ENCODE measurements around the gene XXYLT1. TPM values are rescaled to one million over a fixed set of nuclear protein-coding genes. Genes with fewer than 3 reads are reported as not detected.

Gene XXYLT1
- total and polyA plus RNA-seq, 2 of the 4 experiments (the other 2 are of a cell fraction) = 14.7 to 18.1 TPM

DNA sequence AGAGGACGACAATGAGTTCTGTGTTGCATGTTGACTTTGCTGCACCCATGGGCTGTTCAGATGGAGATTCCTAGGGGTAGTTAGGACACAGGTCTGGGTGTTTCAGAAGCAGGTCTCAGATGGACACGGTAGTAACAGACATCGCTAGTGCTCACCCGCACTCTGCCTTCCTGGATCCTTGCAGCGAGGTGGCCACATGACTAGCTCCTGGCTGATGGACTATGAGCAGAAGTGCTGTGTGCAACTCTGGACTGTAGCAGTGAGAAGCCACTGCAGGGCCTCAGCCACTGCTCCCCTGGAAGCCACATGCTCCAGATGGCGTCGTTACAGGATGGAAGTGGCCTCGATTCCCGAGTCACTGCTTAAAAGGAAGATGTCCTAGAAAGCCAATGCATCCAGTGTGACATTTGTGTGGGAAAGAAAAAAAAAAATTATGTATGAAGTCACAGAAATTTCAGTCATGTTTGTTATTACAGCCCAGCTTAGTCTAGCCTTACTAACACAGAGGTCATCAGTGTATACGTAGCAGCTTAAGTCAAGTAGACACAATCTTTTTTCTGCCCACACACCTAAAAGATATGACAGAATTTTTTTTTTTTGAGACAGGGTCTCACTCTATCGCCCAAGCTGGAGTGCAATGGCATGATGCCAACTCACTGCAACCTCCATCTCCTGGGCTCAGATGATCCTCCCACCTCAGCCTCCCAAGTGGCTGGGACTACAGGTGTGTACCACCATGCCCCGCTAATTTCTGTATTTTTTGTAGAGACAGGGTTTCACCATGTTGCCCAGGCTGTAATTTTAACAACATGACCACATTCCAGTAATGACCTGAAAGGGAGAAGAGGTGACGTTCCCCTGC, 95.3 kb downstream of the XXYLT1 start:
- ATAC-seq (ENCODE audit: low read depth) = no peak
- 0 out of 2 replicates have a peak, but pooled peaks cover 2% of the 10 kb centered on the region for H3K9me3 ChIP-seq (ENCODE audit: control insufficient read depth, insufficient read depth, low read length)
- ChIA-PET POLR2A (ENCODE audit: unreplicated experiment) (no interaction called here), CTCF (interaction anchor here (2.7 kb wide), 1 partner anchor 12 kb away, joined by 8 read pairs; no protein-coding TSS in a partner anchor)
- H4K91ac ChIP-seq (ENCODE audit: insufficient read depth, low read depth, low read length) = no peak overlapping the region
- intact Hi-C loops (cut with micrococcal nuclease) = no loop called here
- no peak overlapping the region for H2AK9ac ChIP-seq (replicated peaks; ENCODE audit: low read depth, low read length, poor library complexity)
- dilution Hi-C loops (cut with HindIII; ENCODE audit: low sequenced_read_pairs, unreplicated experiment) = no loop called here
- no peak overlapping the region for H2BK120ac ChIP-seq (ENCODE audit: low read depth, low read length)
- no peak overlapping the region for H4K8ac ChIP-seq (ENCODE audit: low read depth in 2 of 2, low read length in 2 of 2)
- H3K9me1 ChIP-seq (ENCODE audit: insufficient read depth, low read length) = peaks cover 5% of the 10 kb centered on the region; the same call in 1 of the 2 replicates
- no peak overlapping the region for H3K14ac ChIP-seq (replicated peaks; ENCODE audit: low read depth, low read length)
- peaks cover 16 to 36% of the 10 kb centered on the region in 2 experiments; a peak in 3 of 4 replicates for H3K79me1 ChIP-seq (ENCODE audit: low read depth in 1 of 2, low read length in 2 of 2)
- 0 out of 2 replicates have a peak overlapping the region, but pooled peaks have one; percentile 17 for H2AK5ac ChIP-seq (ENCODE audit: low read depth, low read length)
- 98% methylated on average over 5 of the region's 13 CpGs; no CpG with 5 or more reads in 1 of the 2 experiments for WGBS, 2 experiments (ENCODE audit: extremely low coverage in 2 of 2, insufficient read length in 1 of 2)
- no peak overlapping the region for H3K56ac ChIP-seq (ENCODE audit: extremely low read depth, insufficient read depth, low read length)
- H4K20me1 ChIP-seq (ENCODE audit: insufficient read depth, low read length) = no peaks in the 10 kb centered on the region
- H3K4me1 ChIP-seq (ENCODE audit: control insufficient read depth, insufficient read depth, low read length) = peaks cover 8% of the 10 kb centered on the region
- in situ Hi-C loops (cut with MboI; ENCODE audit: low sequenced_read_pairs) = no loop called here
- no peak overlapping the region for H3K23ac ChIP-seq (ENCODE audit: low read depth, low read length)
- H2BK15ac ChIP-seq (ENCODE audit: low read depth, low read length) = no peak overlapping the region
- no peak overlapping the region for H3K4me2 ChIP-seq (ENCODE audit: low read depth, low read length)
- H3K27ac ChIP-seq (ENCODE audit: insufficient read depth, low read length) = no peak overlapping the region
- no TSS peak for BruUV-seq (replicated peaks)
- DNase-seq = no peak
- no peaks in the 10 kb centered on the region for H3K27me3 ChIP-seq (ENCODE audit: control insufficient read depth, insufficient read depth, low read length)
- no peak overlapping the region for H2AFZ ChIP-seq (replicated peaks; ENCODE audit: low read length, poor library complexity)
- H2BK20ac ChIP-seq (ENCODE audit: low read depth, low read length) = no peak overlapping the region
- TF ChIP-seq MAZ (IDR thresholded peaks at IDR 0.05; ENCODE audit: borderline replicate concordance, low read depth, low read length) = no peak
- TF ChIP-seq, protein P1, sequence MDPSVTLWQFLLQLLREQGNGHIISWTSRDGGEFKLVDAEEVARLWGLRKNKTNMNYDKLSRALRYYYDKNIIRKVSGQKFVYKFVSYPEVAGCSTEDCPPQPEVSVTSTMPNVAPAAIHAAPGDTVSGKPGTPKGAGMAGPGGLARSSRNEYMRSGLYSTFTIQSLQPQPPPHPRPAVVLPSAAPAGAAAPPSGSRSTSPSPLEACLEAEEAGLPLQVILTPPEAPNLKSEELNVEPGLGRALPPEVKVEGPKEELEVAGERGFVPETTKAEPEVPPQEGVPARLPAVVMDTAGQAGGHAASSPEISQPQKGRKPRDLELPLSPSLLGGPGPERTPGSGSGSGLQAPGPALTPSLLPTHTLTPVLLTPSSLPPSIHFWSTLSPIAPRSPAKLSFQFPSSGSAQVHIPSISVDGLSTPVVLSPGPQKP (IDR thresholded peaks at IDR 0.05; ENCODE audit: borderline replicate concordance, low read depth, low read length) = no peak
- no peak for TF ChIP-seq CHD1 (IDR thresholded peaks at IDR 0.05; ENCODE audit: low read depth, low read length)
- TF ChIP-seq FOS (IDR thresholded peaks at IDR 0.05; ENCODE audit: low read depth, low read length) = no peak
- no peak for TF ChIP-seq NFE2L2 (IDR thresholded peaks at IDR 0.05; ENCODE audit: low read depth, low read length)
- no peak for TF ChIP-seq MXI1 (IDR thresholded peaks at IDR 0.05; ENCODE audit: borderline replicate concordance, low read depth, low read length)
- no peak for TF ChIP-seq BHLHE40 (IDR thresholded peaks at IDR 0.05; ENCODE audit: low read depth, low read length)
- no peak for TF ChIP-seq CEBPB (IDR thresholded peaks at IDR 0.05; ENCODE audit: low read depth, low read length)
- TF ChIP-seq, protein P2, sequence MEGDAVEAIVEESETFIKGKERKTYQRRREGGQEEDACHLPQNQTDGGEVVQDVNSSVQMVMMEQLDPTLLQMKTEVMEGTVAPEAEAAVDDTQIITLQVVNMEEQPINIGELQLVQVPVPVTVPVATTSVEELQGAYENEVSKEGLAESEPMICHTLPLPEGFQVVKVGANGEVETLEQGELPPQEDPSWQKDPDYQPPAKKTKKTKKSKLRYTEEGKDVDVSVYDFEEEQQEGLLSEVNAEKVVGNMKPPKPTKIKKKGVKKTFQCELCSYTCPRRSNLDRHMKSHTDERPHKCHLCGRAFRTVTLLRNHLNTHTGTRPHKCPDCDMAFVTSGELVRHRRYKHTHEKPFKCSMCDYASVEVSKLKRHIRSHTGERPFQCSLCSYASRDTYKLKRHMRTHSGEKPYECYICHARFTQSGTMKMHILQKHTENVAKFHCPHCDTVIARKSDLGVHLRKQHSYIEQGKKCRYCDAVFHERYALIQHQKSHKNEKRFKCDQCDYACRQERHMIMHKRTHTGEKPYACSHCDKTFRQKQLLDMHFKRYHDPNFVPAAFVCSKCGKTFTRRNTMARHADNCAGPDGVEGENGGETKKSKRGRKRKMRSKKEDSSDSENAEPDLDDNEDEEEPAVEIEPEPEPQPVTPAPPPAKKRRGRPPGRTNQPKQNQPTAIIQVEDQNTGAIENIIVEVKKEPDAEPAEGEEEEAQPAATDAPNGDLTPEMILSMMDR (conservative IDR thresholded peaks at IDR 0.05; ENCODE audit: low read depth, low read length) = no peak
- TF ChIP-seq, protein P3, sequence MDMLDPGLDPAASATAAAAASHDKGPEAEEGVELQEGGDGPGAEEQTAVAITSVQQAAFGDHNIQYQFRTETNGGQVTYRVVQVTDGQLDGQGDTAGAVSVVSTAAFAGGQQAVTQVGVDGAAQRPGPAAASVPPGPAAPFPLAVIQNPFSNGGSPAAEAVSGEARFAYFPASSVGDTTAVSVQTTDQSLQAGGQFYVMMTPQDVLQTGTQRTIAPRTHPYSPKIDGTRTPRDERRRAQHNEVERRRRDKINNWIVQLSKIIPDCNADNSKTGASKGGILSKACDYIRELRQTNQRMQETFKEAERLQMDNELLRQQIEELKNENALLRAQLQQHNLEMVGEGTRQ (IDR thresholded peaks at IDR 0.05; ENCODE audit: low read depth, low read length) = no peak
- H3K4me3 ChIP-seq (ENCODE audit: insufficient read depth, low read depth, low read length) = no peak overlapping the region
- H3K36me3 ChIP-seq (ENCODE audit: control insufficient read depth, insufficient read depth, low read length) = peaks cover 6% of the 10 kb centered on the region; the same call in 1 of the 2 replicates
- H2BK5ac ChIP-seq (ENCODE audit: low read depth, low read length, poor library complexity, severe bottlenecking) = no peak overlapping the region
- no peak overlapping the region for H3K9ac ChIP-seq (ENCODE audit: low read depth, low read length)
- H3K18ac ChIP-seq (ENCODE audit: low read depth, low read length) = no peak overlapping the region
- no peak overlapping the region for H3K4ac ChIP-seq (ENCODE audit: low read depth, low read length)
- no peak overlapping the region for H4K5ac ChIP-seq (ENCODE audit: low read depth, low read length)

All from IMR-90 (cell line).